SW 1271 (cell line): ENCODE data around the gene CAMK2B.
A peak's percentile ranks its signal among the peaks of the same experiment; 100 is the strongest.

Experiments used
- DNase-seq, 2 experiments: peaks; one replicate each; lab custom pipeline; 2025; lab: John Stamatoyannopoulos, UW

The CAMK2B gene

GRCh38 chr7:44257213-44257612 lies 68.2 kb downstream of the CAMK2B start:
- DNase-seq, result no peak

GRCh38 chr7:44256459-44256858 lies 68.9 kb downstream of the CAMK2B start:
- DNase-seq, result no peak

- no peak for DNase-seq
Measured at GRCh38 chr7:44251881-44252280, 73.5 kb downstream of the CAMK2B start.

- no peak for DNase-seq
Measured at GRCh38 chr7:44251269-44251668, 74.1 kb downstream of the CAMK2B start.

- DNase-seq, result no peak
Measured at GRCh38 chr7:44249639-44250234, 75.7 kb downstream of the CAMK2B start.

GRCh38 chr7:44247868-44248651 lies 77.3 kb downstream of the CAMK2B start:
- DNase-seq, result no peak

GRCh38 chr7:44246396-44247113 lies 78.8 kb downstream of the CAMK2B start:
- no peak for DNase-seq

GRCh38 chr7:44244282-44244681 lies 81.1 kb downstream of the CAMK2B start:
- DNase-seq, result peak in 1 of 2 experiments; percentile 21

GRCh38 chr7:44242091-44242490 lies 83.3 kb downstream of the CAMK2B start:
- no peak for DNase-seq

- peak; percentile 37 to 67 for DNase-seq
Measured at GRCh38 chr7:44240983-44241510, 84.3 kb downstream of the CAMK2B start.

GRCh38 chr7:44240376-44240775 lies 85.0 kb downstream of the CAMK2B start:
- no peak for DNase-seq

- no peak for DNase-seq
Measured at GRCh38 chr7:44239361-44239760, 86.0 kb downstream of the CAMK2B start.

- no peak for DNase-seq
Measured at GRCh38 chr7:44238116-44238695, 87.2 kb downstream of the CAMK2B start.

- DNase-seq, result no peak
Measured at GRCh38 chr7:44237696-44238095, 87.7 kb downstream of the CAMK2B start.

- no peak for DNase-seq
Measured at GRCh38 chr7:44236333-44236728, 89.1 kb downstream of the CAMK2B start.

GRCh38 chr7:44235582-44236332 lies 89.6 kb downstream of the CAMK2B start:
- DNase-seq, result no peak

GRCh38 chr7:44235066-44235465 lies 90.3 kb downstream of the CAMK2B start:
- DNase-seq, result no peak

- no peak for DNase-seq
Measured at GRCh38 chr7:44232901-44233715, 92.3 kb downstream of the CAMK2B start.

- DNase-seq, result no peak
Measured at GRCh38 chr7:44232396-44232795, 93.0 kb downstream of the CAMK2B start.

GRCh38 chr7:44231088-44231487 lies 94.3 kb downstream of the CAMK2B start:
- DNase-seq, result no peak

- DNase-seq, result no peak
Measured at GRCh38 chr7:44230286-44230685, 95.1 kb downstream of the CAMK2B start.
